ENCODE measurements around the gene RMND5B. TPM values are rescaled to one million over a fixed set of nuclear protein-coding genes. Genes with fewer than 3 reads are reported as not detected.
A peak's percentile ranks its signal among the peaks of the same experiment; 100 is the strongest.

The RMND5B gene
- total RNA-seq, 3 donors from 2014 or later (not counting 1 experiment from before 2014, with no cell fraction given): 9.2 to 12.7 (median 9.5) TPM

- Mint-ChIP-seq H3K36me3 (no peaks in the 10 kb centered on the region), H3K4me1 (peaks cover 32 to 39% of the 10 kb centered on the region in 2 donors), H3K9me3 (no peaks in the 10 kb centered on the region), H3K27ac (no peak overlapping the region), H3K27me3 (ENCODE audit: low read depth in 2 of 2) (peaks cover 0 to 7% of the 10 kb centered on the region in 2 donors), H3K4me3 (no peak overlapping the region)
- no peak for DNase-seq
- Histone ChIP-seq H3K36me3 (ENCODE audit: control insufficient read depth, insufficient read depth, low read length) (no peaks in the 10 kb centered on the region), H3K4me3 (ENCODE audit: low read length) (no peak overlapping the region), H3K27ac (ENCODE audit: low read length) (no peak overlapping the region), H3K9me3 (ENCODE audit: control insufficient read depth, insufficient read depth, low read length) (no peaks in the 10 kb centered on the region), H3K4me1 (ENCODE audit: control insufficient read depth, insufficient read depth, low read length) (peaks cover 23% of the 10 kb centered on the region), H3K27me3 (ENCODE audit: control insufficient read depth, insufficient read depth, low read length) (no peaks in the 10 kb centered on the region)
- intact Hi-C loops (cut with micrococcal nuclease): no loop called here
- no peak for TF ChIP-seq CTCF (IDR thresholded peaks at IDR 0.05)
- 67% methylated on average over 3 of the region's 4 CpGs for WGBS (ENCODE audit: insufficient coverage)
- no peak for ATAC-seq
These were observed 60.8 kb downstream of the RMND5B start for GRCh38 chr5:178191661-178192060.

GRCh38 chr5:178192244-178192643, 61.4 kb downstream of the RMND5B start:
- H3K9me3 Mint-ChIP-seq: no peaks in the 10 kb centered on the region
- no peaks in the 10 kb centered on the region for H3K36me3 Mint-ChIP-seq
- H3K36me3 ChIP-seq (ENCODE audit: control insufficient read depth, insufficient read depth, low read length): no peaks in the 10 kb centered on the region
- no peaks in the 10 kb centered on the region for H3K9me3 ChIP-seq (ENCODE audit: control insufficient read depth, insufficient read depth, low read length)
- no peaks in the 10 kb centered on the region for H3K27me3 ChIP-seq (ENCODE audit: control insufficient read depth, insufficient read depth, low read length)
- ATAC-seq (no peak), DNase-seq (no peak)
- peak overlapping the region; percentile 14 for H3K4me3 Mint-ChIP-seq
- H3K4me1 ChIP-seq (ENCODE audit: control insufficient read depth, insufficient read depth, low read length): peaks cover 23% of the 10 kb centered on the region
- no peak for TF ChIP-seq CTCF (IDR thresholded peaks at IDR 0.05)
- H3K27me3 Mint-ChIP-seq (ENCODE audit: low read depth in 2 of 2): peaks cover 0 to 7% of the 10 kb centered on the region in 2 donors
- peak overlapping the region in 1 of 2 donors; percentile 50 for H3K27ac Mint-ChIP-seq
- H3K4me3 ChIP-seq (ENCODE audit: low read length): no peak overlapping the region
- intact Hi-C loops (cut with micrococcal nuclease): no loop called here
- H3K27ac ChIP-seq (ENCODE audit: low read length): no peak overlapping the region
- WGBS (ENCODE audit: insufficient coverage): 97% methylated on average over 2 of the region's 2 CpGs
- H3K4me1 Mint-ChIP-seq: peaks cover 32 to 40% of the 10 kb centered on the region in 2 donors

- DNase-seq (no peak), ATAC-seq (no peak)
- H3K4me3 Mint-ChIP-seq: peak overlapping the region; percentile 81
- no peak for TF ChIP-seq CTCF (IDR thresholded peaks at IDR 0.05)
- no peaks in the 10 kb centered on the region for H3K36me3 ChIP-seq (ENCODE audit: control insufficient read depth, insufficient read depth, low read length)
- peaks cover 0 to 7% of the 10 kb centered on the region in 2 donors for H3K27me3 Mint-ChIP-seq (ENCODE audit: low read depth in 2 of 2)
- H3K9me3 ChIP-seq (ENCODE audit: control insufficient read depth, insufficient read depth, low read length): no peaks in the 10 kb centered on the region
- peaks cover 23% of the 10 kb centered on the region for H3K4me1 ChIP-seq (ENCODE audit: control insufficient read depth, insufficient read depth, low read length)
- peaks cover 32 to 42% of the 10 kb centered on the region in 2 donors for H3K4me1 Mint-ChIP-seq
- no peaks in the 10 kb centered on the region for H3K36me3 Mint-ChIP-seq
- 90% methylated on average over 7 of the region's 7 CpGs for WGBS (ENCODE audit: insufficient coverage)
- no peaks in the 10 kb centered on the region for H3K9me3 Mint-ChIP-seq
- H3K27me3 ChIP-seq (ENCODE audit: control insufficient read depth, insufficient read depth, low read length): no peaks in the 10 kb centered on the region
- H3K4me3 ChIP-seq (ENCODE audit: low read length): no peak overlapping the region
- intact Hi-C loops (cut with micrococcal nuclease): no loop called here
- H3K27ac Mint-ChIP-seq: peak overlapping the region; percentile 50 to 82
- no peak overlapping the region for H3K27ac ChIP-seq (ENCODE audit: low read length)
These were observed 62.0 kb downstream of the RMND5B start for GRCh38 chr5:178192787-178193186.

GRCh38 chr5:178193251-178193809, 62.5 kb downstream of the RMND5B start:
- H3K27ac ChIP-seq (ENCODE audit: low read length): peak overlapping the region; percentile 2
- ATAC-seq (peak; percentile 63 to 81 (median 70)), DNase-seq (no peak)
- Mint-ChIP-seq H3K27me3 (ENCODE audit: low read depth in 2 of 2) (peaks cover 0 to 5% of the 10 kb centered on the region in 2 donors), H3K27ac (peak overlapping the region; percentile 50 to 82), H3K36me3 (no peaks in the 10 kb centered on the region), H3K4me3 (peak overlapping the region; percentile 81), H3K4me1 (peaks cover 32 to 44% of the 10 kb centered on the region in 2 donors), H3K9me3 (no peaks in the 10 kb centered on the region)
- TF ChIP-seq CTCF (IDR thresholded peaks at IDR 0.05): no peak
- H3K9me3 ChIP-seq (ENCODE audit: control insufficient read depth, insufficient read depth, low read length): no peaks in the 10 kb centered on the region
- no peaks in the 10 kb centered on the region for H3K27me3 ChIP-seq (ENCODE audit: control insufficient read depth, insufficient read depth, low read length)
- intact Hi-C loops (cut with micrococcal nuclease): no loop called here
- H3K36me3 ChIP-seq (ENCODE audit: control insufficient read depth, insufficient read depth, low read length): no peaks in the 10 kb centered on the region
- 18% methylated on average over 8 of the region's 8 CpGs for WGBS (ENCODE audit: insufficient coverage)
- peaks cover 23% of the 10 kb centered on the region for H3K4me1 ChIP-seq (ENCODE audit: control insufficient read depth, insufficient read depth, low read length)
- no peak overlapping the region for H3K4me3 ChIP-seq (ENCODE audit: low read length)

Measured in natural killer cell (primary cell).